A549 treated with dexamethasone at 1 μM for 4 hours (cell line): Measurements from ENCODE around the gene PDE8B. TPM values are rescaled to one million over a fixed set of nuclear protein-coding genes. Genes with fewer than 3 reads are reported as not detected.

ENCODE experiments used
- total RNA-seq: library from RNA; stranded (reverse); fragments of 200-300 nt; extraction: Qiagen RNA extraction; gene quantifications from 5 replicates; pipeline ENCODE4 v1.2.3, GENCODE V29; 2022

The PDE8B gene
- total RNA-seq = 1.8 to 3.0 TPM (median 2.0 TPM) in 5 replicates

GRCh38 chr5:77210091-77210963, at the start of gene PDE8B:
Gene PDE8B, plus strand, starts transcription at chr5:77210680. Its CDS starts 246 bp downstream, at chr5:77210926.

Other genes with a start within 250 kb of the PDE8B start
- 13.0 to 14.9 TPM (median 13.9 TPM) in 5 replicates for gene AGGF1, start 180.3 kb upstream of the PDE8B start, total RNA-seq
- 3.5 to 4.4 TPM (median 4.1 TPM) in 5 replicates for gene ZBED3, start 123.4 kb upstream of the PDE8B start, total RNA-seq